HUES48 (cell line): ENCODE measurements around the gene PXN.
A peak's percentile ranks its signal among the peaks of the same experiment; 100 is the strongest.

ENCODE experiments used
- H3K27ac ChIP-seq: one replicate; pipeline ENCODE4 v1.7.0; 2013; ENCODE audit warnings: low read depth, low read length, inconsistent platforms
- H3K27me3 ChIP-seq: 2 replicates; pipeline ENCODE4 v1.6.1; 2013; ENCODE audit warnings: mild to moderate bottlenecking, low read length; ENCODE audit not compliant: control insufficient read depth, insufficient read depth
- H3K36me3 ChIP-seq: 2 replicates; pipeline ENCODE4 v1.6.1; 2013; ENCODE audit warnings: low read length; ENCODE audit not compliant: control insufficient read depth, insufficient read depth
- H3K4me1 ChIP-seq: 2 replicates; pipeline ENCODE4 v1.6.1; 2013; ENCODE audit warnings: mild to moderate bottlenecking, low read length; ENCODE audit not compliant: control insufficient read depth, insufficient read depth
- H3K4me3 ChIP-seq: 2 replicates; pipeline ENCODE4 v1.5.1; 2013; ENCODE audit warnings: mild to moderate bottlenecking, low read depth, low read length
- H3K9ac ChIP-seq: 2 replicates; pipeline ENCODE4 v1.6.1; 2013; ENCODE audit warnings: mild to moderate bottlenecking, low read depth, low read length, moderate library complexity
- H3K9me3 ChIP-seq: 2 replicates; pipeline ENCODE4 v1.6.1; 2013; ENCODE audit warnings: low read length; ENCODE audit not compliant: control insufficient read depth, insufficient read depth

The PXN gene

DNA sequence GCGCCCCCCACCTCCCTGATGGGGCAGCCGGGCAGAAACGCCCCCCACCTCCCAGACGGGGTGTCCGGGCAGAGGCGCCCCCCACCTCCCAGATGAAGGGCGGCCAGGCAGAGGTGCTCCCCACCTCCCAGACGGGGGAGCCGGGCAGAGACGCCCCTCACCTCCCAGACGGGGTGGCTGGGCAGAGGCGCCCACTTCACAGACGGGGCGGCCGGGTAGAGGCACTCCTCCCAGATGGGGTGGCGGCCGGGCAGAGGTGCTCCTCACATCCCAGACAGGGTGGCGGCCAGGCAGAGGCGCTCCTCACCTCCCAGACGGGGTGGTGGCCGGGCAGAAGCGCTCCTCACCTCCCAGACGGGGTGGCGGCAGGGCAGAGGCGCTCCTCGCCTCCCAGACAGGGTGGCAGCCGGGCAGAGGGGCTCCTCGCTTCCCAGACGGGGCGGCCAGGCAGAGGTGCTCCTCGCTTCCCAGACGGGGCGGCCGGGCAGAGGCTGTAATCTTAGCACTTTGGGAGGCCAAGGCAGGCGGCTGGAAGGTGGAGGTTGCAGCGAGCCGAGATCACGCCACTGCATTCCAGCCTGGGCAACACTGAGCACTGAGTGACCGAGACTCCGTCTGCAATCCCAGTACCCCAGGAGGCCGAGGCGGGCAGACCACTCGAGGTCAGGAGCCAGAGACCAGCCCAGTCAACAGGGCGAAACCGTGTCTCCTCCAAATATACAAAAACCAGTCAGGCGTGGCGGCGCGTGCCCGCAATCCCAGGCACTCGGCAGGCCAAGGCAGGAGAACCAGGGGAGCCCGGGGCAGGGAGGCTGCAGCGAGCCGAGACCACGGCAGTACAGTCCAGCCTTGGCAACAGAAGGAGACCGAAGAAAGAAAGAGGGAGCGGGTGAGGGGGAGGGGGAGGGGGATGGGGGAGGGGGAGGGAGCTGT lies 12.9 kb upstream of the PXN start:
- Histone ChIP-seq H3K4me1 (no peaks in the 10 kb centered on the region), H3K9ac (no peak overlapping the region), H3K4me3 (no peak overlapping the region), H3K27ac (no peak overlapping the region), H3K36me3 (no peaks in the 10 kb centered on the region), H3K27me3 (no peaks in the 10 kb centered on the region), H3K9me3 (peaks cover 4% of the 10 kb centered on the region; the same call in 1 of the 2 replicates)

DNA sequence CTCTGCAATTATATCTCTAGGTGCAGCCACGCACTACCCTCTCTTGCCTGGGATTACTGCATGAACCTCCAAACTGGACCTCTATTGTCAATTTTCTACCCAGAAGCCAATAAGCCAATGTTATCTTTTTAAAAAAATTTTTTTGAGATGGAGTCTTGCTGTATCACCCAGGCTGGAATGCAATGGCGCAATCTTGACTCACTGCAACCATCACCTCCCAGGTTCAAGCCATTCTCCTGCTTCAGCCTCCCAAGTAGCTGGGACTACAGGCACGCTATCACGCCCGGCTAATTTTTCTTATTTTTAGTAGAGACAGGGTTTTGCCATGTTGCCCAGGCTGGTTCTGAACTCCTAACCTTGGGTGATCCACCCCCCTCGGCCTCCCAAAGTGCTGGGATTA lies 11.2 kb upstream of the PXN start:
- Histone ChIP-seq H3K9me3 (peaks cover 4% of the 10 kb centered on the region; the same call in 1 of the 2 replicates), H3K4me1 (no peaks in the 10 kb centered on the region), H3K9ac (no peak overlapping the region), H3K36me3 (no peaks in the 10 kb centered on the region), H3K27me3 (no peaks in the 10 kb centered on the region), H3K4me3 (no peak overlapping the region), H3K27ac (no peak overlapping the region)

DNA sequence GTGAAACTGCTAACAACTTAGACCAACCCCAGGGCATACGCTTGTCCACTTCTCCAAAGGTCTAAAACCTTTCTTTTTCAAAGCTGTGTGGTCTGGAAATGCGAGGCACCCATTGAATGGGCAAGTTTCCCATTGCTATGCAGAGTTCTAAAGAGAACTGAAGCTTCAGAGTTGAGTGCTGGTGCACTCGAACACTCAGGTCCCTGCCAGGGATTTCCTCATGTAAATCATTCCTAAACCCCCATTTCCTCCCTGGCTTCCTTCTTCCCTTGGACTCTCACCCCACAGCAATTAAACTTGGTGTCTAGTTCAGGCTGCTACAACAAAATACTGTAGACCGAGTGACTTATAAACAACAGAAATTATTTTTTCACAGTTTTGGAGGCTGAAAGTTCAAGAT lies 2.2 kb upstream of the PXN start:
- no peak overlapping the region for H3K4me3 ChIP-seq

GRCh38 chr12:120266180-120266870 lies 795 bp upstream of the PXN start:
- H3K36me3 ChIP-seq = peaks cover 9% of the 10 kb centered on the region
- H3K9ac ChIP-seq = no peak overlapping the region
- no peaks in the 10 kb centered on the region for H3K9me3 ChIP-seq
- H3K4me1 ChIP-seq = peaks cover 32% of the 10 kb centered on the region
- H3K4me3 ChIP-seq = 0 out of 2 replicates have a peak overlapping the region, but pooled peaks have one; percentile 43
- no peaks in the 10 kb centered on the region for H3K27me3 ChIP-seq
- H3K27ac ChIP-seq = no peak overlapping the region

More for the DNA sequence above, 2.2 kb upstream of the PXN start:
- no peak overlapping the region for H3K9ac ChIP-seq
- H3K27me3 ChIP-seq = no peaks in the 10 kb centered on the region
- H3K27ac ChIP-seq = no peak overlapping the region
- peaks cover 23% of the 10 kb centered on the region for H3K4me1 ChIP-seq
- no peaks in the 10 kb centered on the region for H3K9me3 ChIP-seq
- peaks cover 1% of the 10 kb centered on the region; the same call in 1 of the 2 replicates for H3K36me3 ChIP-seq

GRCh38 chr12:120264904-120265472 lies 542 bp downstream of the PXN start:
- Histone ChIP-seq H3K9ac (peak overlapping the region; percentile 80), H3K36me3 (peaks cover 9% of the 10 kb centered on the region), H3K9me3 (no peaks in the 10 kb centered on the region), H3K27ac (peak overlapping the region; percentile 64), H3K4me3 (peak overlapping the region; percentile 85), H3K27me3 (no peaks in the 10 kb centered on the region), H3K4me1 (peaks cover 32% of the 10 kb centered on the region)

DNA sequence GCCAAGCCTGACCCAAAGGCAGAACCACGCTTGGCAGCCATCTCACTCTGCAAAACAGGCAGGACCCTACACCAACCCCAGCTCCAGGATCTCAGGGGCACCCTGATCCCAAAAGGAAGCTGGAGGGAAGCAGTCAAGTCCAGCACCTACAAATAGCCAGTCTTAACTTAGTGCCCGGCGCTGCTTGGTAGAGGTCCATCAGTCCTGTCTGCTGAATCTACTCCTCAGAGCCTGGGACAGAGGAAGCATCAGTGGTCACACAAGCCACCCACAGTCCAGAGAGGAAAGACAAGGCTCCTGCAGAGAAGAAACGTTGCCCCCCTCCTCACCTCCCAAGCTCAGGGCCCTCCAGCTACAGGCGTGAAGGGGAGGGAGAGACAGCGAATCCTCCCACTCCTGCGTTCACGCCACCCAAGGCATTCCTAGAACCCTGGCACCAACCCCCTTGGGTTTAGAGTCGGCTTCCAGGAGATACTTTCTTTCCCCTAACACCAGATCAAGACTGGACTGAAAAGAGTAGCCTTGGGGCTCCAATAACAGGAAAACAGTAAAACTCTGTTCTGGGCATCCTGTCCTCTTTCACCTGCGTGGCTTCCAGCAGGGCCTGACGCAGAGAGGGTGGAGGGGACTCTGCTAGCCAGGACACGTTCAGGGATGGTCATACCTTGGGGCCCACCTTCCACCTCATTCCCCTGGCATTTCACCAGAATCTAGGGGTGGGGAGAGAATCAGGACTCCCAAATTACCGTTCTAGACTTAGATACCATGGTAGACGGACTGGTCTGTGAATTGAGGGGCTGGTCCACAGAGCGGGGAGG lies 1.2 kb downstream of the PXN start:
- H3K9me3 ChIP-seq = no peaks in the 10 kb centered on the region
- peak overlapping the region; percentile 24 for H3K27ac ChIP-seq
- H3K9ac ChIP-seq = no peak overlapping the region; the same call in 1 of the 2 replicates
- peak overlapping the region; percentile 85 for H3K4me3 ChIP-seq
- H3K36me3 ChIP-seq = peaks cover 9% of the 10 kb centered on the region
- no peaks in the 10 kb centered on the region for H3K27me3 ChIP-seq
- H3K4me1 ChIP-seq = peaks cover 32% of the 10 kb centered on the region

DNA sequence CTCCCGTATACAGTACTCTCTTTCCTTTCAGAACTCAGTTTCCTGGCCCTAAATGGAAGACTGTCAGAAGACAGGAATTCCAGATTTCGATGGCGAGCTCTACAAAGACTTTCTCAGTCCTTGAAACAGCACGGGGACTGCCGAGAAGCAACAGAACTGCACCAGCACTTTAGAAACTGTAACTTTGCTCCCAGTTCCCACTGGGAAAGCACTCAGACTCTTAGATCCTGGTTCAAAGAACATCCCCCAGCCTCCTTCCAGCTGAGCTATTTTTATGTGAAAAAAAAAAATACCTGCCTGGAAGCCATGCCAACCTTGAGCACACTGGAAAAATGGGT lies 1.8 kb downstream of the PXN start:
- H3K9me3 ChIP-seq = no peaks in the 10 kb centered on the region
- H3K27ac ChIP-seq = peak overlapping the region; percentile 24
- H3K9ac ChIP-seq = no peak overlapping the region
- H3K27me3 ChIP-seq = no peaks in the 10 kb centered on the region
- peak overlapping the region; percentile 85 for H3K4me3 ChIP-seq
- peaks cover 9% of the 10 kb centered on the region for H3K36me3 ChIP-seq
- peaks cover 32% of the 10 kb centered on the region for H3K4me1 ChIP-seq

GRCh38 chr12:120262852-120263747 lies 2.4 kb downstream of the PXN start:
- H3K4me1 ChIP-seq = peaks cover 35% of the 10 kb centered on the region
- H3K9ac ChIP-seq = no peak overlapping the region
- H3K27ac ChIP-seq = no peak overlapping the region
- H3K27me3 ChIP-seq = no peaks in the 10 kb centered on the region
- H3K9me3 ChIP-seq = no peaks in the 10 kb centered on the region
- H3K36me3 ChIP-seq = peaks cover 9% of the 10 kb centered on the region
- H3K4me3 ChIP-seq = peak overlapping the region; percentile 85

GRCh38 chr12:120261951-120262851 lies 3.3 kb downstream of the PXN start:
- Histone ChIP-seq H3K36me3 (peaks cover 9% of the 10 kb centered on the region), H3K9ac (no peak overlapping the region), H3K27ac (no peak overlapping the region), H3K4me1 (peaks cover 37% of the 10 kb centered on the region), H3K9me3 (no peaks in the 10 kb centered on the region), H3K4me3 (no peak overlapping the region), H3K27me3 (no peaks in the 10 kb centered on the region)
